ENCODE measurements around the gene SOD2.

GRCh38 chr6:159692303-159693127, 526 bp downstream of the SOD2 start:
- TF ChIP-seq CTCF (IDR thresholded peaks at IDR 0.05; ENCODE audit: insufficient read depth, low read length, poor library complexity, severe bottlenecking) (no peak), EZH2phosphoT487 (conservative IDR thresholded peaks at IDR 0.05; ENCODE audit: low read length) (no peak)
